ENCODE results near the gene NAB2.
"Not testable (repeated sequence)": the region's sequence is repeated elsewhere in the genome, so short reads cannot be mapped to it uniquely, and the experiment has no call there.

Gene NAB2, protein sequence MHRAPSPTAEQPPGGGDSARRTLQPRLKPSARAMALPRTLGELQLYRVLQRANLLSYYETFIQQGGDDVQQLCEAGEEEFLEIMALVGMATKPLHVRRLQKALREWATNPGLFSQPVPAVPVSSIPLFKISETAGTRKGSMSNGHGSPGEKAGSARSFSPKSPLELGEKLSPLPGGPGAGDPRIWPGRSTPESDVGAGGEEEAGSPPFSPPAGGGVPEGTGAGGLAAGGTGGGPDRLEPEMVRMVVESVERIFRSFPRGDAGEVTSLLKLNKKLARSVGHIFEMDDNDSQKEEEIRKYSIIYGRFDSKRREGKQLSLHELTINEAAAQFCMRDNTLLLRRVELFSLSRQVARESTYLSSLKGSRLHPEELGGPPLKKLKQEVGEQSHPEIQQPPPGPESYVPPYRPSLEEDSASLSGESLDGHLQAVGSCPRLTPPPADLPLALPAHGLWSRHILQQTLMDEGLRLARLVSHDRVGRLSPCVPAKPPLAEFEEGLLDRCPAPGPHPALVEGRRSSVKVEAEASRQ

DNA sequence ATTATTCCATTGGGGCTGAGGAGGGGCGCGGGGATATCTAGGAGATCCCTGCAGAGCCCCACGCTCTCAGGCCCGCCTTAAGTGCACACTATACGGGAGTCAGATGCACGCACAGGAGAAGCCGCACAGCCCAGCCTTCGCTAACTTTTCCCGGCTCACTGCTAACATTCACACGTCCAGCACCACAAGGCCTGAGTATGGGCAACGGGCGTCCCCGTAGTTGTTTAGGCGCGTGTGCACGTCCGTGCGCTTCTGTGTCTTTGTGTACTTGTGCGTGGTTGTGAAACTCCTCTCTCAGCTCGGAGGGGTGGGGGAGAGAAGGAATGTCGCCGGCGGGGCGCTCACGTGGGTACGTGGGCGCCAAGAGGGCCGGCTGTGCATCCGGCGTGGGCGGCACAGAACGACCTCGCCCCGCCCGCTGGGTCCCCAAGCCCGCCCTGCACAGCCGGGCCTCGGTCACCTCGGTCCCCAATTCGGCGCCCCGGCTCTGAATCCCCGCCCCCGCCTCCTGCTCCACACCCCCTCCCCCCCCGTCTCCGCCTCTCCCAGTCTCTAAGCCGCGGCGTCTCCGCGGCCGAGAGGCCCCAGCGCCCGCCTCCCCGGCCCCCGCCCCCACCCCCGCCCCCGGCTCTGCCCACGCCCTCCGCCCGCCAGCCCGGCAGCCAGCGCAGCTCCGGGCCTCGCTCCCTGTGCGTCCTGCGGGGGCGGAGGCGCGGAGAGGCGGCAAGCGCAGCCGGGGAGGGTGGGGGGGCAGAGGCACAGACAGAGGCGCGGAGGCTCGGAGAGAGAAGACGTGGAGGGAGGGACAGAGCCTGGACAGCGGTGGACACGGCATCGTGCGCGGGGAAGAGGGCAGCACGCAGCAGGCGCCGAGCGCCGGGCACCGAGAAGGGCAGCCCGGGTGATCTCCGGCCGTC lies at the start of gene NAB2:
NAB2 (plus strand) TSS at position 761 of the 917 bp plus-strand sequence. CDS start 158 bp downstream, outside the sequence.
- DNase-seq, result peak; percentile 90

DNA sequence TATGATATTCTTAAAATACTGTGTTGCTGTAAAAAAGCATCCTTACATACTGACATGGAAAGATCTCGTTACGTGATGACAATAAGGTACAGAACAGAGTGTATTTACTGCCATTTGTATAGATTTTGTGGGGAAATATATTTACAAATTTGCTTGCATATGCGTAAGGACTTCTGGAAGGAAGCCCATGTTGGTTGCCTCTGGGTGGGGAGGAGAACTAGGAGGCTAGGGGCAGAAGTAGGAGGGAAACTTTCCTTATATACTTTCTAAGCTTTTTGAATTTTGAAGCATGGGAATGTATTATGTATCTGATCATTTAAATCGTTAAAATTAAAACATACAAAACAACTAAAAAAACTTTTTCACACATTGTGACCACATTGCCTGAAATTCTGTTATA lies 48.7 kb upstream of the NAB2 start:
- DNase-seq, result no peak

- no peak for DNase-seq
Measured at GRCh38 chr12:57040750-57041149, 48.2 kb upstream of the NAB2 start.

GRCh38 chr12:57042695-57043094 lies 46.2 kb upstream of the NAB2 start:
- DNase-seq, result no peak

DNA sequence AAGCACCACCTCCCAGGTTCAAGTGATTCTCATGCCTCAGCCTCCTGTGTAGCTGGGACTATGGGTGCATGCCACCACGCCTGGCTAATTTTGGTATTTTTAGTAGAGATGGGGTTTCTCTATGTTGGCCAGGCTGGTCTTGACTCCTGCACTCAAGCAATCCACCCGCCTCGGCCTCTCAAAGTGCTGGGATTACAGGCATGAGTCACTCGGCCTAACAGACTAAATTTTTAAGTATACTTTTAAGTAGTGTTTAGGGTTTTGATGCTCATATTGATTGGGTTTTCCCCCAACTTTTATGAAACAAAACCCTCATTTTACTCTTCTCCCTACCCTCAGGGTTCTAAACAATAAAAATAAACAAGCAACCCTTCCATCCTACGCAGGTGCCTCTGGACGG lies 44.4 kb upstream of the NAB2 start:
- no peak for DNase-seq

DNA sequence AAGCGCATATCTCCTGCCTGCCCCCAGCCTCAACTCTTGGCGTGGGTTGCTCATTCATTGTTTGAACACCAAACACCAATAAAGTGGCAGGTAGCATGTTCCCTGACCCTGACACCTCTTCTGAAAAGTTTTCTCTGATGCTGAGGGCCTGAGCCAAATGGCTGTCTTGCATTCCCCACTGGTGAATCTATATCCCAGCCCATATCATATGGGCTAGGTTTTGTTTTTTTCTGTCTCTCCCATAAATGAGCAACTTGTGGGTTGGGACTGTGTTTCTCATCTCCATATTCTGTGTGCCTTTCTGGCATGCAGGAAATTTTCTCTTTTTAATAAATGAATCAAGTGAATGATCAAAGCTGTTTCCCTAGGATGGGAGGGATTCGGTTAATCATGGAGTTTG lies 44.0 kb upstream of the NAB2 start:
- no peak for DNase-seq

- DNase-seq, result no peak
Measured at GRCh38 chr12:57046086-57046791, 42.7 kb upstream of the NAB2 start.

DNA sequence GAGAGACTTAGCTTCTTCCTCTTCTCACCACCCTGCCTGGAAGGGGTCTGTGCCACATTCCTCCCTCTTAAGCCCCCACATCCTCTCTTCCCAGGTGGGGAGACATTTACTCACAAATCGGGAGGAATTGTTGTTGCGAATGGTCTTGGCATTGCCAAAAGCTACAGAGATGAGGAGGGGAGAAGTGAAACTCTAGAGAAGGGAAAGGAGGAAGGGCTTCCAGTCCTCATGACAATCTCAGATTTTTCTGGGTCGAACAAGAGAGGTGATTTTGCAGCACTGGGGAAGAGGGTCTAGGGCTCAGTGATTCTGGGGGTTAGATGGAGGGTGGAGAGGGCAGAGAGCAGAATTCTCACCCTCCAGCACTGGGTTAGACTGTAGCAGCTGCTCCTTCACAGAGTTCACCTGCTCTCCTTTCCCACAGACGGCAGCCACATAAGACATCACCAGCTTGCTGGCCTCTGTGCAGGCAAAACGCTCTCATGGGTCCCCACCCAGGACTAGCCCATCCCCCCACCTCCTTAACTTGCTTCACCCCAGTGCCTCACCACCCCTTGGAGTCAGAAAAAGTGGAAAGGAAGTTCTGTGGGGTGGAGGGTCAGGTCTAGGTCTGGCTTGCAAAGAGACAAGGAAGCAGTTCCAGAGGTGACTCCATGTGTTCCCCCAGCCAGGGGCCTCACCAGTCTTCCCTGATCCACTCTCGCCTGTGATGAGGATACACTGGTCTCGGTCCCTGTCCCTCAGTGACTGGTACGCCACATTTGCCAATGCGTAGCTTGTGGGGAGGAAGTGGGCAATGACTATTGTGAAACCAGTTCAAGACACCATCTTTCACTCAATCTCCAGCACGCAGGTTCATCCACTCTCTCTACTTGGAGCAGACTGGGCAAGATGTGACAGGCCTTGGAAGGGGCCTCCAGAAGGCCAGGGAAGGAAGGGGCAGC lies 41.7 kb upstream of the NAB2 start:
- DNase-seq, result peak; percentile 69

GRCh38 chr12:57047981-57048380 lies 40.9 kb upstream of the NAB2 start:
- no peak for DNase-seq

- no peak for DNase-seq
Measured at GRCh38 chr12:57048423-57049118, 40.3 kb upstream of the NAB2 start.

DNA sequence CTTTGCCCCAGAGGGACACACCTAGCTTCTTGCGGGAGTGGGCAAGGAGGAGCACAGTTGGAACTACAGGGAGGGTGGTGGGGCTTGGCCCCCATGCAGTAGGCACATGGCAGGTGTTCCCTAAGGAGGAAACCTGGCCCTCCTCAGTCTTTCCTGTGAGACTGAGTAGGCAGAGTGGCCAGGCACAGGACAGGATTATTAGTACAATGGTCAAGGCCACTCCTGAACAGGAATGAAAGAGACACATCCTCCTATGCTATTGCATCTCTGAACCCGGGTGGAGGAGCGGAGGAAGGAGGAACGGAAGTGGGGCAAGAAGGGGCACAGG lies 39.8 kb upstream of the NAB2 start:
- no peak for DNase-seq

DNA sequence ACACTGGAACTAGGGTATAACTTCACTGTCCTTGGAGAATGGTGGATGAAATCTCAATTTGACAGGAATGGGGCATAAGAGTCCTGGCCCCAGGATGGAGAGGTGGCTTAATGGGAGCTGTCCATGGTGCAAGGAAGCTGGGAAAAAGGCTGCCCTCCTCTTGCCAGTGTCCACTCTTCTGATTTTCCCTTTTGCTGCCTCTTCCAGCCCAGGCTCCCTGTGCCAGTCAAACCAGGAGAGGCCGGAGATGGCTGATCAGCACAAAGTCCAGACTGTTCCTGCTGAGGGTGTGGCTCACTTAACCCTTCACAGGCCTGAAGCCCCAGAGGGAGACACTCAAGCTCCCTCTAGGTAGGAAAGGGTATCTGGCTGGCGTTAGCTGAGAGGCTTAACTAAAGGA lies 39.0 kb upstream of the NAB2 start, which contains the start of gene MYO1A:
MYO1A (minus strand) TSS at position 240 of the 400 bp plus-strand sequence. CDS start 1,806 bp downstream, outside the sequence.
- no peak for DNase-seq

DNA sequence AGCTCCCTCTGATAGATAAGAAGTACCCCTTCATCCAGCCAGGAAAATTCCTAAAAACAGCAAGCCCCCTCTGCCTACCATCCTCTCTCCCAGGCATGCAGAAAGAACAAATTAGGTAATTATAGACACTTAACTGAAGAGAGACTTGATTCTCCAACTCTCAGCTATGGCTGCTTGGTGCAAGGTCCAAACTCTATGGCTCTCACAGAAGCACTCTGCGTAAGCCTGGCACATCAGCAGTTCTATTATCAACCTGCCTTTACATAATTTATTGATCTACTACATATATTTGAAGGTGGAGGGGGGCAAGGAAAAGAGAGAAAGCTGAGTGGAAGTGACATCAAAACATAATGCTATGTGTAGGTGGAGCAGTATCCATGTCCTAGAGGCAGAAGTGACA lies 37.9 kb upstream of the NAB2 start:
- DNase-seq, result no peak

DNA sequence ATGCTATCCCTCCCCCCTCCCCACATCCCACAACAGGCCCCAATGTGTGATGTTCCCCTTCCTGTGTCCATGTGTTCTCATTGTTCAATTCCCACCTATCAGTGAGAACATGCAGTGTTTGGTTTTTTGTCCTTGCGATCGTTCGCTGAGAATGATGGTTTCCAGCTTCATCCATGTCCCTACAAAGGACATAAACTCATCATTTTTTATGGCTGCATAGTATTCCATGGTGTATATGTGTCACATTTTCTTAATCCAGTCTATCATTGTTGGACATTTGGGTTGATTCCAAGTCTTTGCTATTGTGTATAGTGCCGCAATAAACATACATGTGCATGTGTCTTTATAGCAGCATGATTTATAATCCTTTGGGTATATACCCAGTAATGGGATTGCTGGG lies 35.8 kb upstream of the NAB2 start:
- not testable (repeated sequence) for DNase-seq

DNA sequence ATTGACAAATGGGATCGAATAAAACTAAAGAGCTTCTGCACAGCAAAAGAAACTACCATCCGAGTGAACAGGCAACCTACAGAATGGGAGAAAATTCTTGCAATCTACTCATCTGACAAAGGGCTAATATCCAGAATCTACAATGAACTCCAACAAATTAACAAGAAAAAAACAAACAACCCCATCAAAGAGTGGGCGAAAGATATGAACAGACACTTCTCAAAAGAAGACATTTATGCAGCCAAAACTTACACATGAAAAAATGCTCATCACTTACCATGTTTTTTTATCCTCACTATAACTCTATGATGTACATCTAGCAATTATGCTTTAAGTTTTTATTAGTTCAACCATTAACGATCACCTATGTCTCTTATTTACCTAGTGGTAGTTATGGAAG lies 35.0 kb upstream of the NAB2 start:
- not testable (repeated sequence) for DNase-seq

GRCh38 chr12:57055824-57056223 lies 33.1 kb upstream of the NAB2 start:
- no peak for DNase-seq

DNA sequence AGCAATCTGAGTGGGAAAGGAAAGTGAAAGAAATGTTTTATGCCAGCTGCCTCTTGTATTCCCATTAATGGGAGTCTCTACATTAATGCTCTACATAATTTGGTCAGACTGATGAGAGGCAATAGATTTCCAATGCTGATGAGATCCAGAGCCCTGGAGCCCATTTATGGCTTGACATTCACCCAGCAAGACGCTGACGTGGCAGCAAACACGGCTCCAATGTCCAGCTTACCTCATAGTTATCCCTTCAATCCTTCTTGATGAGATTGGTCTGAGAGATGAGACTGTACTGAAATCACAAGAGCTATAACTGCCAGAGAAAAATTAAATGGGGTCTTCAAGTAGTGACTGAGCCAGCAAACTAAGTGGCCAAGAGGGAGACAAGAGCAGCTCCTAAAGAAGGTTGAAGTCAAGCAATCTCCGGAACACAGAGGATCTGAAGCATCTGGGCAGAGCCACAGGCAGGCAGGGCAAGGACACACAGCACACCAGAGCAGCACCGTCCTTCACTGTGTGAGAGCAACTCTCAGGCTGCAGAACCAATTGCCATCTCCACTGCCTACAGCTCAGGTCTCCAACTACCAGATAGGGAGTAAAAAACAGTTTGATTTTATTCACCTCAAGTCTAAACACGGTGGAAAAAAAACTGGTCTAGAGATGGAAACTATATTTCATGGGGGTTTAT lies 31.7 kb upstream of the NAB2 start:
- no peak for DNase-seq

DNA sequence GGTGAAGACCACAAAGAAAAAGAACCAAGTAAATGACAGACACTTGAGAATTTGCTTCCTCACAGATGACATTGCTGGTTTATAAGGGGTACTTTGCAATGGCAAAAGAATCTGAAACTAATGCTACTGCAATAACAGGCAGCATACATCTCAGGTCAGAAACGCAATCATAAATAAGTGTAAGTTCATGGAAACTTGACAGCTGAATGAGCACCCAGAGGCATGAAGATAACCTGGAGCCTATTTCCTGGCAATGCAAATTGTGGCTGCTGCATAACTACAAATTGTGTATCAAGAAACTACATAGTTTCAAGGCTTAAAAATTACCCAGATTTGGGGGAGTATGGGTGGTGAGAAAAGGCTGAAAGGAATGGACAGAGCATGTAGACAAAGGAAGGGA lies 30.5 kb upstream of the NAB2 start:
- no peak for DNase-seq

DNA sequence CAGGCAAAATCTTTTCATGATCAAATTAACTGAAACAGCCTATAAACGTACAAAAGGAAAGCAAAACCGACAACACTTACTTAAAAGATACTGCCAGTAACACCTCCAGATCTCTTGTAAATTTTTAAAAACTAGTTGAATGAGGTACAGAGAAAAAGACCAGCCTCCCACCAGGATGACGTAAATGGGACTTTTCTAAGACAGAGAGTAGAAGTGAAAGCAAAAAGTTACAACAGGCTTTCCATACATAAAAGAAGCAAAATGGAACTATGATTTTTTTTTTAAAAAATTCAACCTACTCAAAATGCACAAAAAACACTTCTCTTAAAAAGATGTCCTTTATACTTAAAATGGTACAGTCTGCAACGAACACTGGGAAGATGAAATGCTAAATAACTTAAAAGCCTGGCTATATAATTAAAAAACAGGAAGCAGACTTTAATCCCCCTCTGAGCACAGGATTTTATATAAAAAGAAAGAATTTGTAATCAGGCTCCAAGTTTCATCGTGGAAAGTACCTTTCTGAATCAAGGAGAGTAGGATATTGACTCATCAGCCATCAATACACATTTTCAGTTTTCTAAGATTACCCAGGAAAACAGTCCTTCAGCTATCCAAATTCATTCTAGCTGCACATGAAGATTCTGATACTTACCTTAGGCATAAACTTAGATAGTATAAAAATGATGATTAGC lies 24.8 kb upstream of the NAB2 start:
- peak; percentile 65 for DNase-seq

GRCh38 chr12:57066245-57066644 lies 22.7 kb upstream of the NAB2 start:
- DNase-seq, result no peak

Data from activated CD4-positive, alpha-beta T cell treated with anti-CD3 and anti-CD28 coated beads for 48 hours (primary cell).